Ascending aorta (tissue), 2 donors: ENCODE results near the gene BLACAT1. TPM values are rescaled to one million over a fixed set of nuclear protein-coding genes. Genes with fewer than 3 reads are reported as not detected.

Source experiments
- DNase-seq, 2 donors: peaks; one replicate each; pipeline ENCODE4 v3.0.0-alpha.2; 2019; ENCODE audit warnings: low spot score in 2 of 2
- H3K27ac ChIP-seq, 2 donors: fragments of 200-600 bp; sonication (generic); one replicate each; pipeline ENCODE4 v1.5.1; 2016 to 2017; ENCODE audit warnings: mild to moderate bottlenecking in 1 of 2
- H3K27me3 ChIP-seq: fragments of 200-600 bp; sonication (generic); one replicate; pipeline ENCODE4 v1.5.1; 2017
- H3K36me3 ChIP-seq, 2 donors: fragments of 200-600 bp; sonication (generic); one replicate each; pipeline ENCODE4 v1.5.1; 2016
- H3K4me1 ChIP-seq, 2 donors: fragments of 200-600 bp; sonication (generic); one replicate each; pipeline ENCODE4 v1.5.1; 2016 to 2017; ENCODE audit warnings: mild to moderate bottlenecking in 1 of 2
- H3K4me3 ChIP-seq, 2 donors: fragments of 200-600 bp; sonication (generic); one replicate each; pipeline ENCODE4 v1.5.1; 2016 to 2017; ENCODE audit warnings: mild to moderate bottlenecking in 1 of 2
- H3K9me3 ChIP-seq, 2 donors: fragments of 200-600 bp; sonication (generic); one replicate each; pipeline ENCODE4 v1.5.1; 2016
- CTCF ChIP-seq, 3 experiments: fragments of 200-600 bp in 2 of 3; fragments of 450-650 bp in 1 of 3; sonication (generic) in 2 of 3; IDR thresholded peaks; one replicate each; pipeline ENCODE4 v1.5.1; 2016 to 2019; ENCODE audit warnings: antibody characterized with exemption in 3 of 3, mild to moderate bottlenecking in 1 of 3, moderate library complexity in 1 of 3
- intact Hi-C: fragments of 100-400 bp; cut with DNase I; formaldehyde crosslinking; loops from one replicate; pipeline ENCODE4 v1.15.1; 2023
- total RNA-seq: library from RNA; depleted of rRNA; stranded (reverse); fragments of >200 nt; gene quantifications from one replicate; pipeline ENCODE4 v1.1.0, GENCODE V29; 2016

The BLACAT1 gene
- total RNA-seq, 1 donor from 2014 or later, result not detected

- no peak for DNase-seq
- Histone ChIP-seq H3K9me3 (no peaks in the 10 kb centered on the region), H3K27ac (no peak overlapping the region), H3K27me3 (no peaks in the 10 kb centered on the region), H3K36me3 (no peaks in the 10 kb centered on the region), H3K4me1 (peaks cover 4 to 14% of the 10 kb centered on the region in 2 donors), H3K4me3 (no peak overlapping the region)
- no peak for TF ChIP-seq CTCF (IDR thresholded peaks at IDR 0.05)
- intact Hi-C loops, result no loop called here
These were observed 14.6 kb downstream of the BLACAT1 start for GRCh38 chr1:205441318-205441633.

GRCh38 chr1:205440476-205441317 lies 15.1 kb downstream of the BLACAT1 start:
- intact Hi-C loops, result no loop called here
- H3K36me3 ChIP-seq, result no peaks in the 10 kb centered on the region
- peaks cover 4 to 14% of the 10 kb centered on the region in 2 donors for H3K4me1 ChIP-seq
- no peak for TF ChIP-seq CTCF (IDR thresholded peaks at IDR 0.05)
- no peaks in the 10 kb centered on the region for H3K27me3 ChIP-seq
- H3K9me3 ChIP-seq, result no peaks in the 10 kb centered on the region
- no peak overlapping the region for H3K27ac ChIP-seq
- H3K4me3 ChIP-seq, result no peak overlapping the region
- no peak for DNase-seq

GRCh38 chr1:205440121-205440475 lies 15.7 kb downstream of the BLACAT1 start:
- intact Hi-C loops, result no loop called here
- no peaks in the 10 kb centered on the region for H3K9me3 ChIP-seq
- TF ChIP-seq CTCF (IDR thresholded peaks at IDR 0.05), result no peak
- H3K27ac ChIP-seq, result no peak overlapping the region
- peaks cover 4 to 14% of the 10 kb centered on the region in 2 donors for H3K4me1 ChIP-seq
- no peaks in the 10 kb centered on the region for H3K36me3 ChIP-seq
- no peak overlapping the region for H3K4me3 ChIP-seq
- DNase-seq, result no peak
- no peaks in the 10 kb centered on the region for H3K27me3 ChIP-seq

GRCh38 chr1:205438213-205439158 lies 17.4 kb downstream of the BLACAT1 start:
- Histone ChIP-seq H3K4me3 (no peak overlapping the region), H3K27ac (no peak overlapping the region), H3K4me1 (peaks cover 4 to 10% of the 10 kb centered on the region in 2 donors), H3K27me3 (no peaks in the 10 kb centered on the region), H3K9me3 (no peaks in the 10 kb centered on the region), H3K36me3 (no peaks in the 10 kb centered on the region)
- TF ChIP-seq CTCF (IDR thresholded peaks at IDR 0.05), result peak; percentile 57 to 84 (median 76)
- intact Hi-C loops, result no loop called here
- DNase-seq, result peak; percentile 30 to 84

- no peak for TF ChIP-seq CTCF (IDR thresholded peaks at IDR 0.05)
- Histone ChIP-seq H3K9me3 (no peaks in the 10 kb centered on the region), H3K4me1 (peaks cover 4 to 10% of the 10 kb centered on the region in 2 donors), H3K27me3 (no peaks in the 10 kb centered on the region), H3K36me3 (no peaks in the 10 kb centered on the region), H3K27ac (no peak overlapping the region), H3K4me3 (no peak overlapping the region)
- intact Hi-C loops, result no loop called here
- no peak for DNase-seq
These were observed 18.3 kb downstream of the BLACAT1 start for GRCh38 chr1:205437570-205437969.
